Hepatocyte (in vitro differentiated cells): ENCODE measurements around the gene PDZD8. TPM values are rescaled to one million over a fixed set of nuclear protein-coding genes. Genes with fewer than 3 reads are reported as not detected.
"Not testable (repeated sequence)": the region's sequence is repeated elsewhere in the genome, so short reads cannot be mapped to it uniquely, and the experiment has no call there.

Source experiments
- DNase-seq: peaks from one replicate; pipeline ENCODE4 v3.0.0-alpha.2; 2016; ENCODE audit warnings: low spot score
- H2AFZ ChIP-seq: fragments of 200-600 bp; sonication (generic); 2 replicates; pipeline ENCODE4 v1.6.0; 2016; ENCODE audit warnings: antibody characterized with exemption, mild to moderate bottlenecking
- H3K27ac ChIP-seq: fragments of 200-600 bp; sonication (generic); 2 replicates; pipeline ENCODE4 v1.5.1; 2016; ENCODE audit warnings: mild to moderate bottlenecking
- H3K27me3 ChIP-seq: fragments of 200-600 bp; sonication (generic); 2 replicates; pipeline ENCODE4 v1.6.1; 2016
- H3K36me3 ChIP-seq: fragments of 200-600 bp; sonication (generic); replicated peaks from 2 replicates; pipeline ENCODE4 v1.5.1; 2016; ENCODE audit warnings: low read depth; ENCODE audit not compliant: insufficient read depth
- H3K4me1 ChIP-seq: fragments of 200-600 bp; sonication (generic); 2 replicates; pipeline ENCODE4 v1.5.1; 2016; ENCODE audit warnings: mild to moderate bottlenecking, moderate library complexity; ENCODE audit not compliant: insufficient read depth
- H3K4me2 ChIP-seq: fragments of 200-600 bp; sonication (generic); 2 replicates; pipeline ENCODE4 v1.6.0; 2016
- H3K4me3 ChIP-seq: fragments of 200-600 bp; sonication (generic); 2 replicates; pipeline ENCODE4 v1.5.1; 2016; ENCODE audit warnings: mild to moderate bottlenecking
- H3K79me2 ChIP-seq: fragments of 200-600 bp; sonication (generic); 2 replicates; pipeline ENCODE4 v1.6.0; 2017; ENCODE audit warnings: mild to moderate bottlenecking
- H3K9me2 ChIP-seq: fragments of 200-600 bp; sonication (generic); replicated peaks from 2 replicates; pipeline ENCODE4 v1.6.0; 2017; ENCODE audit warnings: mild to moderate bottlenecking; ENCODE audit not compliant: insufficient read depth
- H3K9me3 ChIP-seq: fragments of 200-600 bp; sonication (generic); 2 replicates; pipeline ENCODE4 v1.5.1; 2016; ENCODE audit warnings: low read depth, mild to moderate bottlenecking
- H4K20me1 ChIP-seq: fragments of 200-600 bp; sonication (generic); 2 replicates; pipeline ENCODE4 v1.6.0; 2016; ENCODE audit warnings: mild to moderate bottlenecking; ENCODE audit not compliant: insufficient read depth, poor library complexity, severe bottlenecking
- EZH2 ChIP-seq: fragments of 200-600 bp; sonication (generic); IDR thresholded peaks from 2 replicates; pipeline ENCODE4 v1.6.1; 2016; ENCODE audit warnings: antibody characterized with exemption, mild to moderate bottlenecking, borderline replicate concordance
- EZH2phosphoT487 ChIP-seq: fragments of 200-600 bp; sonication (generic); IDR thresholded peaks from one replicate; pipeline ENCODE4 v1.6.1; 2018; ENCODE audit warnings: antibody characterized with exemption, mild to moderate bottlenecking, low read depth, moderate library complexity; ENCODE audit not compliant: unreplicated experiment, severe bottlenecking
- WGBS: methylation state at CpG from one replicate; pipeline ENCODE4 v1.1.6; 2016; ENCODE audit warnings: low lambda C conversion rate; ENCODE audit errors: missing lambda C conversion rate; 5-methylcytosine and 5-hydroxymethylcytosine counted together
- polyA plus RNA-seq: library from polyadenylated mRNA; unstranded; fragments of >200 nt; fragmentation: Nextera tagmentation; extraction: Ambion mirVana; gene quantifications from 2 replicates; pipeline ENCODE4 v1.2.1, GENCODE V29; 2016
- total RNA-seq: library from RNA; depleted of rRNA; stranded (reverse); fragments of >200 nt; gene quantifications from 2 replicates; pipeline ENCODE4 v1.2.3, GENCODE V29; 2014
- TF ChIP-seq, protein P1 (sequence below): fragments of 200-600 bp; sonication (generic); IDR thresholded peaks from 2 replicates; pipeline ENCODE4 v1.5.1; 2016; ENCODE audit warnings: antibody characterized with exemption, mild to moderate bottlenecking; ENCODE audit not compliant: poor library complexity

Gene PDZD8
- total and polyA plus RNA-seq, 2 experiments from 2014 or later = 12.9 to 77.2 TPM

DNA sequence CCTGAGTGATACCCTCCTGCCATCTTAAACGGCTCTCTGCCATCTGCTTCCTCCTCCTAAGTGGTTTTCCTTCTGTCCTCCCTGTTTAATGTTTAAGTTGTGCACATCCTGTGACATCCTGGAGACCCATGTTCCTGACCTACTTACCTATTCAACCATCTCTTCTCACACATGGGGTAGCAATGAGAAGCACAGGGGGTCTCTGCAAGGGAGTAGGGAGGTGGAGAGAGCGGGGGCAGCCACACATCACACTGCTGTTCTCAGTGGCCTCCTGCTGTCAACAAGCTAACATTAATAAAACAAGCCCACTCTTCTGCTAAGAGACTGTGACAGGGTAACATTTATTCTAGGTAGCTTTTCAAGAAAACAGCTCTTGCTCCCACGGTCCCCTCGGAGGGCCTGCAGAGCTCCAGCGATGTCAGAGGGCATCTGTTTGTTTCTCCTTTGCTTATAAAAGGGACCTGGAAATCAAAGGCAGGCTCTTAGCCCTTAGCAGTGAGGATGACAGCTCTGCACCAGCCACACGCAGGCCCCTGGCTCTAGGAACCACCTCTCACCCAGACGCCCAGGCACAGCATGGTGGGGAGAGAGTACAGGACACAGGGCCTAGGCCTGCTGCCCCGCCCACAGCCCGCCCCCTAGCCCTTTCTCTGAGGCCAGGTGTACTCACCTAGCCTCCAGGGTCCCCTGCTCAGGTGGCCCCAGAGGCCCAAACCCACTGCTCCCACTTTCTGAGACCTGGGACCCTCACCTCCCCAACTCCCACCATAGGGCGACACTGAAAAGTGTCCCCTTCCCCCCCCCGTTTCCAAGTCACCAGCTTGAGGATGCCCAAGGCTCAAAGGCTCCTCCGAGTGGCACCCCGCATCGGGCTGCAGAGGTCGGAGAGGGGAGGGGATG is 135.3 kb downstream of the PDZD8 start:
- Histone ChIP-seq H3K27me3 (peaks cover 73% of the 10 kb centered on the region), H3K4me2 (peak overlapping the region; percentile 86), H3K27ac (no peak overlapping the region), H3K4me3 (no peak overlapping the region), H3K9me3 (no peaks in the 10 kb centered on the region), H3K79me2 (no peaks in the 10 kb centered on the region), H3K4me1 (peaks cover 10% of the 10 kb centered on the region), H3K9me2 (no peaks in the 10 kb centered on the region), H3K36me3 (no peaks in the 10 kb centered on the region), H2AFZ (no peak overlapping the region), H4K20me1 (no peaks in the 10 kb centered on the region)
- TF ChIP-seq EZH2 (no peak), EZH2phosphoT487 (no peak)
- TF ChIP-seq, protein P1, sequence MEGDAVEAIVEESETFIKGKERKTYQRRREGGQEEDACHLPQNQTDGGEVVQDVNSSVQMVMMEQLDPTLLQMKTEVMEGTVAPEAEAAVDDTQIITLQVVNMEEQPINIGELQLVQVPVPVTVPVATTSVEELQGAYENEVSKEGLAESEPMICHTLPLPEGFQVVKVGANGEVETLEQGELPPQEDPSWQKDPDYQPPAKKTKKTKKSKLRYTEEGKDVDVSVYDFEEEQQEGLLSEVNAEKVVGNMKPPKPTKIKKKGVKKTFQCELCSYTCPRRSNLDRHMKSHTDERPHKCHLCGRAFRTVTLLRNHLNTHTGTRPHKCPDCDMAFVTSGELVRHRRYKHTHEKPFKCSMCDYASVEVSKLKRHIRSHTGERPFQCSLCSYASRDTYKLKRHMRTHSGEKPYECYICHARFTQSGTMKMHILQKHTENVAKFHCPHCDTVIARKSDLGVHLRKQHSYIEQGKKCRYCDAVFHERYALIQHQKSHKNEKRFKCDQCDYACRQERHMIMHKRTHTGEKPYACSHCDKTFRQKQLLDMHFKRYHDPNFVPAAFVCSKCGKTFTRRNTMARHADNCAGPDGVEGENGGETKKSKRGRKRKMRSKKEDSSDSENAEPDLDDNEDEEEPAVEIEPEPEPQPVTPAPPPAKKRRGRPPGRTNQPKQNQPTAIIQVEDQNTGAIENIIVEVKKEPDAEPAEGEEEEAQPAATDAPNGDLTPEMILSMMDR = no peak
- DNase-seq = no peak
- 55% methylated on average over 13 of the region's 15 CpGs for WGBS

DNA sequence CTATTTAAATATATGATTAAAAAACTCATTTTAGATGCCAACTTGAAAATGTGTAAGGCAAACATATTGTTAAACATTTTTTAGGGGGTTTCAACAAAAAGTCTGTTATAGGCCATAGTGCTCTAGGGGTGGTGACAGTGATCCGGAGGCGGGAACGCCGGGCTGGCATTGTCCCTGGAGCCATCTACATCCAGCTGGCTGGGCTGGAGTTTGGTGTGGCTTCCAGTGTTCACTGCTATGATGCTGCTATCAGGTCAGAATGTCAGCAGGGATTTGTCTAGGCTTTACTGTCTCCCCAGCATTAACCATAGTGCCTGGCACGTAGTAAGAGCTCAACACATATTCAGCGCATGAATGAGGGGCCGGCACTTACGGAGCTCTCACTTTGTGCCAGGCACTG is 136.2 kb downstream of the PDZD8 start:
- Histone ChIP-seq H3K79me2 (no peaks in the 10 kb centered on the region), H3K4me3 (no peak overlapping the region), H3K4me2 (no peak overlapping the region), H3K36me3 (no peaks in the 10 kb centered on the region), H4K20me1 (no peaks in the 10 kb centered on the region), H3K27ac (no peak overlapping the region), H3K4me1 (peaks cover 10% of the 10 kb centered on the region), H3K27me3 (peaks cover 74% of the 10 kb centered on the region), H3K9me2 (no peaks in the 10 kb centered on the region), H2AFZ (no peak overlapping the region), H3K9me3 (no peaks in the 10 kb centered on the region)
- TF ChIP-seq, protein P1 = no peak
- TF ChIP-seq EZH2phosphoT487 (no peak), EZH2 (no peak)
- no peak for DNase-seq
- WGBS = 71% methylated on average over 8 of the region's 8 CpGs

DNA sequence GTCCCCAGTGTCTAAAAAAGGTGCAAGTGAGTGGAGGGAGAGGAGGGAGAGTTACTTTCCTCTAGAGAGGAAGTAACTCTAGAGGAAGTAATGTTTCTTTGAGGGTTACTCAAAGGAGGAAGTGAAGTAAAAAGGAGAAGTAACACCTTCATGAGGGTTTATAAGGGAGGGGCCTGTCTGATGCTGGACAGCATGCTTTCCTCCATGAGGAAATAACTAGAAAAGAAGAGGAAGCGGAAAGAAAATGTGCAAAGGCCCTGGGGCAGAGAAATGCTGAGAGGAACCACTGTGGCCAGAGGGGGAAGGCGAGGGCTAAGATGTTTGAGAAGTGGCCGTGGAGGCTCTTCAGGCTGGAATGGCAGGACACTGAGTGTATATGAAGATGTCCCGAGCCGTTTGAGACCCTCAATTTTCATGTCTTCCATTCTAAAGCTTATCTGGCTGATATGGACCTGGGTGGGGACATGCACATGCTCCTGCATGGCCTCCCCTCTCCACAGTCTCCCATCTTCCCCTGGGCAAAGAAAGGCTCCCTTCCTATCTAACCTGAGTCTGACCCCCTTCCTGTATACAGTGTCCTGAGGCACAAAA is 137.7 kb downstream of the PDZD8 start:
- Histone ChIP-seq H3K27me3 (peaks cover 59% of the 10 kb centered on the region), H3K9me2 (no peaks in the 10 kb centered on the region), H2AFZ (no peak overlapping the region), H3K4me2 (no peak overlapping the region), H3K9me3 (no peaks in the 10 kb centered on the region), H3K27ac (no peak overlapping the region), H3K79me2 (no peaks in the 10 kb centered on the region), H3K36me3 (no peaks in the 10 kb centered on the region), H3K4me1 (peaks cover 10% of the 10 kb centered on the region), H3K4me3 (no peak overlapping the region), H4K20me1 (no peaks in the 10 kb centered on the region)
- no peak for DNase-seq
- TF ChIP-seq, protein P1 = no peak
- 88% methylated on average over 5 of the region's 5 CpGs for WGBS

DNA sequence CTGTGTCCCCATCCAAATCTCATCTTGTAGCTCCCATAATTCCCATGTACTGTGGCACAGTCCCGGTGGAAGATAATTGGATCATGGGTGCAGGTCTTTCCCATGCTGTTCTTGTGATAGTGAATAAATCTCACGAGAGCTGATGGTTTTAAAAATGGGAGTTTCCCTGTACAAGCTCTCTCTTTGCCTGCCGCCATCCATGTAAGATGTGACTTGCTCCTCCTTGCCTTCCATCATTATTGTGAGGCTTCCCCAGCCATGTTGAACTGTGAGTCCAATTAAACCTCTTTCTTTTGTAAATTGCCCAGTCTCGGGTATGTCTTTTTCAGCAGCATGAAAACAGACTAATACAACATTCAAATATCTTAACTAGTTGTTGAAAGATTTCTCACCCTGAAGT is 145.1 kb downstream of the PDZD8 start:
- not testable (repeated sequence) for H3K27ac ChIP-seq, H3K9me3 ChIP-seq, H3K79me2 ChIP-seq, H4K20me1 ChIP-seq, H3K4me1 ChIP-seq, H3K4me3 ChIP-seq, H3K9me2 ChIP-seq, H2AFZ ChIP-seq, H3K4me2 ChIP-seq, H3K36me3 ChIP-seq, DNase-seq
- 94% methylated on average over 4 of the region's 4 CpGs for WGBS
- H3K27me3 ChIP-seq = peaks cover 19% of the 10 kb centered on the region
